Measurements from ENCODE around the gene ZBTB46. TPM values are rescaled to one million over a fixed set of nuclear protein-coding genes. Genes with fewer than 3 reads are reported as not detected.

The ZBTB46 gene
- total RNA-seq, 1 donor: 0.36 TPM

DNA sequence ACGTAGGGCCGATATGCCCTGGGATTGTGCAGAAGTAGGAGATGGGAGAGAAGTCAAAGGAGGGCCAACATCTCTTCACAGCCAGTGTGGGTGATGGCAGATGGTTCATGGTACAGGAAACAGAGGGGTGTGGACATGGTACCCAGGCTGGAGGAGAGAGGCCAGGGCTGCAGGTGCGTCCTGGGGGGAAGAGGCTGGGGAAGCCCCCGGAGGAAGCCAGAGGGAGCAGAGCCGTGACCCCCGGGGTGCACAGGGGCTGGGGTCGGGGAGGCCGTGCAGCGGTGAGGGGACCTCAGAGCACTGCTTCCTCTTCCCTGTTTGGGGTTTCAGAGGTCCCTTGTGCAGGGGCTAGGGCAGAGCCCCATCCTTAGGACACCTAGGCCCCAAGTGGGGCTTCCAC is 11.2 kb upstream of the ZBTB46 start:
- H3K27ac ChIP-seq (ENCODE audit: low read depth, low read length): no peak overlapping the region
- H3K27me3 ChIP-seq (ENCODE audit: insufficient read depth, low read length): peaks cover 16% of the 10 kb centered on the region
- no peak overlapping the region for H3K4me3 ChIP-seq (ENCODE audit: insufficient read depth, low read length)
- no peaks in the 10 kb centered on the region for H4K20me1 ChIP-seq (ENCODE audit: insufficient read depth, low read length)
- TF ChIP-seq, protein P1, sequence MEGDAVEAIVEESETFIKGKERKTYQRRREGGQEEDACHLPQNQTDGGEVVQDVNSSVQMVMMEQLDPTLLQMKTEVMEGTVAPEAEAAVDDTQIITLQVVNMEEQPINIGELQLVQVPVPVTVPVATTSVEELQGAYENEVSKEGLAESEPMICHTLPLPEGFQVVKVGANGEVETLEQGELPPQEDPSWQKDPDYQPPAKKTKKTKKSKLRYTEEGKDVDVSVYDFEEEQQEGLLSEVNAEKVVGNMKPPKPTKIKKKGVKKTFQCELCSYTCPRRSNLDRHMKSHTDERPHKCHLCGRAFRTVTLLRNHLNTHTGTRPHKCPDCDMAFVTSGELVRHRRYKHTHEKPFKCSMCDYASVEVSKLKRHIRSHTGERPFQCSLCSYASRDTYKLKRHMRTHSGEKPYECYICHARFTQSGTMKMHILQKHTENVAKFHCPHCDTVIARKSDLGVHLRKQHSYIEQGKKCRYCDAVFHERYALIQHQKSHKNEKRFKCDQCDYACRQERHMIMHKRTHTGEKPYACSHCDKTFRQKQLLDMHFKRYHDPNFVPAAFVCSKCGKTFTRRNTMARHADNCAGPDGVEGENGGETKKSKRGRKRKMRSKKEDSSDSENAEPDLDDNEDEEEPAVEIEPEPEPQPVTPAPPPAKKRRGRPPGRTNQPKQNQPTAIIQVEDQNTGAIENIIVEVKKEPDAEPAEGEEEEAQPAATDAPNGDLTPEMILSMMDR (IDR thresholded peaks at IDR 0.05; ENCODE audit: extremely low read depth, low read depth, low read length): no peak
- DNase-seq (ENCODE audit: insufficient read length, low spot score, missing footprints): no peak
- no peaks in the 10 kb centered on the region for H3K79me2 ChIP-seq (ENCODE audit: insufficient read depth, low read length)
- no peak overlapping the region for H3K4me2 ChIP-seq (ENCODE audit: insufficient read depth, low read length)
- no peak overlapping the region for H2AFZ ChIP-seq (ENCODE audit: low read length)
- H3K36me3 ChIP-seq (ENCODE audit: insufficient read depth, low read length): no peaks in the 10 kb centered on the region
- H3K4me1 ChIP-seq (ENCODE audit: insufficient read depth, low read length): peaks cover 3% of the 10 kb centered on the region
- H3K9me3 ChIP-seq (ENCODE audit: low read depth, low read length): no peaks in the 10 kb centered on the region

DNA sequence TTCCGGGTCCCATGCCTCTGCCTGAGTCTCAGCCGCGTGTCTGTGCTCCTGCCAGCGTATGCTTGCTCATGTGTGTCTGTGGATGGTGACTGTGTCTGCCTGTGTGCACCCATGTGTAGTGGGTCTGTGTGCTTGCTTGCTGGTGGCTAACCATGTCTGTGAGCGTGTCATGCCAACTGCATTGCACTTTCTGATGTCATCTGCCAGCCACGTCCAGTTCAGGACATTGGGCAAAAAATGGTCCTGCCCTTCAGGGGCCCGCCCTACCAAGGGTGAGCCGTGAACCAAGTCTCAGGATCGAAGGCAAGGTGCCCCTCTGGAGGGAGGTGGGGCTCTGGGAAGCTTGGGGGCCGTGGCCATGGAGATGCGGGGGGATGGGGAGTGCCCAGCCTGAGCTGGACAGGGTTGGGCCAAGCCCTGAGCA is 9.4 kb upstream of the ZBTB46 start:
- no peaks in the 10 kb centered on the region for H4K20me1 ChIP-seq (ENCODE audit: insufficient read depth, low read length)
- no peaks in the 10 kb centered on the region for H3K9me3 ChIP-seq (ENCODE audit: low read depth, low read length)
- TF ChIP-seq, protein P1 (IDR thresholded peaks at IDR 0.05; ENCODE audit: extremely low read depth, low read depth, low read length): no peak
- no peaks in the 10 kb centered on the region for H3K36me3 ChIP-seq (ENCODE audit: insufficient read depth, low read length)
- peaks cover 5% of the 10 kb centered on the region for H3K27me3 ChIP-seq (ENCODE audit: insufficient read depth, low read length)
- no peak overlapping the region for H3K4me2 ChIP-seq (ENCODE audit: insufficient read depth, low read length)
- H3K27ac ChIP-seq (ENCODE audit: low read depth, low read length): no peak overlapping the region
- no peaks in the 10 kb centered on the region for H3K4me1 ChIP-seq (ENCODE audit: insufficient read depth, low read length)
- no peaks in the 10 kb centered on the region for H3K79me2 ChIP-seq (ENCODE audit: insufficient read depth, low read length)
- no peak overlapping the region for H3K4me3 ChIP-seq (ENCODE audit: insufficient read depth, low read length)
- DNase-seq (ENCODE audit: insufficient read length, low spot score, missing footprints): no peak
- no peak overlapping the region for H2AFZ ChIP-seq (ENCODE audit: low read length)

DNA sequence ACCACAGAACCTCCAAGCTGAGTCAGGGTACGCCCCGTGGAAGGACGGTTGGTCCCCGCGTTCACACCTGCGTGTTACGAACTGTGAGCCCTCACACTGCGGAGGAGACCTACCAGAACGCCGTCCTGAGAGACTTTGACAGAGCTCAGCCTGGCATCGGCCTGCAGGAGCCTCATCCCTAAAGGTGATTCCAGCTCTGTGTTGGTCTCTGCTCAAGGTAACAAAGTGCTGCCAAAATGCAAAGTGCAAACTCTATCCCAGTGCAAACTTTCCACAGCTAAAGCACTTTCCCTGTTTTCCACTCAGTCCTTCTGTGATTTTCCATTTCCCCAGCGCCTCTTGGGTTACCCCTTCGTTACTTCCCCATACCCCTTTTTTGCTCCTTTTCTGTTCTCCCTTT is 8.6 kb upstream of the ZBTB46 start:
- Histone ChIP-seq H3K4me2 (ENCODE audit: insufficient read depth, low read length) (no peak overlapping the region), H4K20me1 (ENCODE audit: insufficient read depth, low read length) (no peaks in the 10 kb centered on the region), H3K27ac (ENCODE audit: low read depth, low read length) (no peak overlapping the region), H3K9me3 (ENCODE audit: low read depth, low read length) (no peaks in the 10 kb centered on the region), H3K4me3 (ENCODE audit: insufficient read depth, low read length) (no peak overlapping the region), H3K27me3 (ENCODE audit: insufficient read depth, low read length) (no peaks in the 10 kb centered on the region), H2AFZ (ENCODE audit: low read length) (no peak overlapping the region), H3K4me1 (ENCODE audit: insufficient read depth, low read length) (peaks cover 7% of the 10 kb centered on the region), H3K79me2 (ENCODE audit: insufficient read depth, low read length) (no peaks in the 10 kb centered on the region), H3K36me3 (ENCODE audit: insufficient read depth, low read length) (no peaks in the 10 kb centered on the region)
- no peak for DNase-seq (ENCODE audit: insufficient read length, low spot score, missing footprints)
- TF ChIP-seq, protein P1 (IDR thresholded peaks at IDR 0.05; ENCODE audit: extremely low read depth, low read depth, low read length): no peak

DNA sequence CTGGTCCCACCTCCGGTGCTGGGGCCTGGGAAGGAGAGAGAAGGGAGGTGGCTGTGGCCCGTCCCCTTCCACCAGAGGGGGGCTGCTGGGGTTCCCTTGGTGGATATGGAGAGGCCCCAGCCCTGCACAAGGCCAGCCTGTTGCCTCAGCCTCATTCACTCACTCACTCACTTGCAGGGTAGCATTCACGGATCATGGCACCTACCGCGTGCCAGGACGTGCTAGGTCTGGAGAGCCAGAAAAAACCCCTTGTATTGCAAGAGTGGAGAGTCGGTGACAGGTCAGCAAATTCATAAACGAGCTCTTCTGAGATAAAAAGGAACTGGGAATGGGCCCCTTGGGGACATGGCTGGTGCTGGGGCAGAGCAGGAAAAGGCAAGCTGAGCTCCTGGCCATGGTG is 6.4 kb upstream of the ZBTB46 start:
- Histone ChIP-seq H3K4me3 (ENCODE audit: insufficient read depth, low read length) (no peak overlapping the region), H3K4me1 (ENCODE audit: insufficient read depth, low read length) (peaks cover 10% of the 10 kb centered on the region), H3K9me3 (ENCODE audit: low read depth, low read length) (no peaks in the 10 kb centered on the region), H4K20me1 (ENCODE audit: insufficient read depth, low read length) (no peaks in the 10 kb centered on the region), H3K27ac (ENCODE audit: low read depth, low read length) (no peak overlapping the region), H3K36me3 (ENCODE audit: insufficient read depth, low read length) (no peaks in the 10 kb centered on the region), H3K79me2 (ENCODE audit: insufficient read depth, low read length) (no peaks in the 10 kb centered on the region), H2AFZ (ENCODE audit: low read length) (no peak overlapping the region), H3K27me3 (ENCODE audit: insufficient read depth, low read length) (no peaks in the 10 kb centered on the region), H3K4me2 (ENCODE audit: insufficient read depth, low read length) (no peak overlapping the region)
- DNase-seq (ENCODE audit: insufficient read length, low spot score, missing footprints): peak; percentile 86
- TF ChIP-seq, protein P1 (IDR thresholded peaks at IDR 0.05; ENCODE audit: extremely low read depth, low read depth, low read length): no peak
